Measurements from ENCODE around the gene TMCO6. TPM values are rescaled to one million over a fixed set of nuclear protein-coding genes. Genes with fewer than 3 reads are reported as not detected.
A peak's percentile ranks its signal among the peaks of the same experiment; 100 is the strongest.

TMCO6 gene
- total and polyA plus RNA-seq, 9 of the 15 experiments (the other 6 are each of a cell fraction or from before 2014, with no cell fraction given): 3.4 to 46.4 (median 16.7) TPM

DNA sequence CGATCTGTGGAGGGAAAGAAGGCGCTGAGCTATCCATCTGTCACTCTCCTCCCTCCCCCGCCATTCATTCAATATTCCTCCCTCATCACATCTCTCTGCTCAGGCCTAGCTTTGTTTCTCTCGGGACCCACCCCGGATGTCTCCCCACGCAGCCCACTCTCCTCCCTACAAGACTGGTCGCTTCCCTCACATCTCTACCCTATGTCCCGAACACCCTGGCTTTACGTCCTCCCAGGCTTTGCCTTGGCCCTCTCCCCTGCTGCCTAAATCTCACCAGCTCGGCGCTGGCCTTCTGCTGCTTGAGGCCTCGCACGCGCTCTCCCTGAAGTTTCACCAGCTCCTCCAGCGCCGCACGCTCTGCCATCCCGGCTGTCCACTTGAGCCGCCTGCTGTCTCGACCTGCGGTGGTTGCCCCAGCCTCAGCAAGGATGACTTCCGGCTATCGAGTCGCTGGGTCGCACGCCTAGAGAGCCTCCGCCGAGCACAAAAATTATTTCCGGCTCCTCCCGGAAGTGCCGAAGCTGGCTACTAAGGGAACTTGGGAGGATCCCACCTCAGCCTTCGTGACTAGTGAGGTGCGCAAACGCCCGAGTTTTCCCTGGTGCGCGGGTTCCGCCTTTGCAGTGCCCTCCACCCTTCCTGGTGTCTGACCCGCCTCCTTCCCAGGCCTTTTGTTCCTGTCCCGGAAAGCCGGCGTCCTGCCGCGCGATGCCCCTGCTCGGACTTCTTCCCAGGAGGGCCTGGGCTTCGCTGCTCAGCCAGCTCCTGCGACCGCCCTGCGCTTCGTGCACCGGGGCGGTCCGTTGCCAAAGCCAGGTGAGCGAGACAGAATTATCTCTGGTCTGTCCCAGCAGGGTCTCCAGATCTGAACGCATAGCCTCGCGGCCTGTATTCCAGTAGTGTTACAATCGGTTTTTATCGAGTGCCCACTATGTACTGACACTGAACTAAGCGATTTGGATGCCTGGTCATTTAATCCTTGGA lies 52.0 kb downstream of the TMCO6 start, which contains the start of the genes HARS1 and HARS2:
TSS of gene HARS1 (minus strand) at position 430 of the 984 bp plus-strand sequence. CDS start at position 364, 66 bp downstream.
TSS of gene HARS2 (plus strand) at position 515 of the 984 bp plus-strand sequence. CDS start at position 709, 194 bp downstream.
- in situ Hi-C loops (cut with MboI) (no loop called here), intact Hi-C loops (cut with micrococcal nuclease) (loop anchor here (2.0 kb wide), 1 partner anchor 26 kb away; the partner anchor contains the start of gene WDR55)
- Histone ChIP-seq H4K20me1 (replicated peaks; ENCODE audit: control insufficient read depth, insufficient read depth, low read length) (no peaks in the 10 kb centered on the region), H3K79me2 (ENCODE audit: control insufficient read depth, insufficient read depth, low read length) (peaks cover 42% of the 10 kb centered on the region), H2AFZ (ENCODE audit: low read depth, low read length) (peak within 1 kb of the TSS; percentile 95), H3K4me1 (replicated peaks in 1 of 2; ENCODE audit: control insufficient read depth in 2 of 2, insufficient read depth in 2 of 2, low read length in 2 of 2) (peaks cover 5 to 14% of the 10 kb centered on the region in 2 experiments; a peak in 3 of 5 replicates), H3K27ac (ENCODE audit: extremely low read depth, low read depth, low read length) (peak within 1 kb of the TSS; percentile 80), H3K36me3 (ENCODE audit: control insufficient read depth, insufficient read depth, low read length) (peaks cover 60% of the 10 kb centered on the region), H3K4me3 (peak within 1 kb of the TSS; percentile 68), H3K4me2 (ENCODE audit: insufficient read depth, low read length) (peak within 1 kb of the TSS; percentile 98), H3K9ac (ENCODE audit: insufficient read depth in 1 of 2, low read depth in 2 of 2, low read length in 2 of 2) (peak within 1 kb of the TSS; percentile 76 to 99), H3K9me1 (ENCODE audit: control insufficient read depth, insufficient read depth, low read length) (no peaks in the 10 kb centered on the region), H3K9me3 (replicated peaks; ENCODE audit: control insufficient read depth, insufficient read depth, low read depth, low read length) (no peaks in the 10 kb centered on the region), H3K27me3 (ENCODE audit: control insufficient read depth in 2 of 2, insufficient read depth in 2 of 2, low read length in 2 of 2) (no peaks in the 10 kb centered on the region)
- ATAC-seq: peak; percentile 98
- ChIA-PET CTCF (ENCODE audit: low intra/inter-chr PET ratio) (no interaction called here), POLR2A (interaction anchor here (0.6 to 2.2 kb wide), 21 partner anchors 9 to 858 kb away, joined by 3 to 29 read pairs (median 4); partner anchors contain the start of genes ANKHD1, DND1, EIF4EBP3 and IK)
- peak; percentile 86 to 95 (median 90) for DNase-seq (ENCODE audit: extremely low read depth in 1 of 4, low spot score in 3 of 4)
- peak; percentile 96 for FAIRE-seq
- BruUV-seq (replicated peaks): no TSS peak
- 0% methylated on average over 60 of the region's 61 CpGs for WGBS (ENCODE audit: insufficient coverage, low coverage, missing lambda C conversion rate)
- peak; percentile 75 for TF ChIP-seq NBN (IDR thresholded peaks at IDR 0.05; ENCODE audit: low read depth)
- TF ChIP-seq, protein P1, sequence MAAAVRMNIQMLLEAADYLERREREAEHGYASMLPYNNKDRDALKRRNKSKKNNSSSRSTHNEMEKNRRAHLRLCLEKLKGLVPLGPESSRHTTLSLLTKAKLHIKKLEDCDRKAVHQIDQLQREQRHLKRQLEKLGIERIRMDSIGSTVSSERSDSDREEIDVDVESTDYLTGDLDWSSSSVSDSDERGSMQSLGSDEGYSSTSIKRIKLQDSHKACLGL (CRISPR knock-in tag; IDR thresholded peaks at IDR 0.05; ENCODE audit: borderline replicate concordance, poor library complexity, severe bottlenecking): no peak
- no peak for TF ChIP-seq NFXL1 (CRISPR knock-in tag; IDR thresholded peaks at IDR 0.05)
- TF ChIP-seq MEIS2 (IDR thresholded peaks at IDR 0.05; ENCODE audit: partially characterized antibody): no peak
- TF ChIP-seq KDM1A (IDR thresholded peaks at IDR 0.05): no peak; a peak in 1 of 4 replicates
- peak; percentile 90 for TF ChIP-seq HDAC2 (IDR thresholded peaks at IDR 0.05)
- 0 out of 2 replicates have a peak, but pooled peaks have one; percentile 31 for TF ChIP-seq CREB1 (IDR thresholded peaks at IDR 0.05)
- no peak for TF ChIP-seq CREB1 (CRISPR knock-in tag; IDR thresholded peaks at IDR 0.05)
- no peak for TF ChIP-seq ZNF133 (CRISPR knock-in tag; IDR thresholded peaks at IDR 0.05)
- no peak for TF ChIP-seq ZKSCAN8 (CRISPR knock-in tag; IDR thresholded peaks at IDR 0.05)
- peak; percentile 56; the same call in 1 of the 2 replicates for TF ChIP-seq TGIF2 (CRISPR knock-in tag; IDR thresholded peaks at IDR 0.05)

All from K562 (cell line).